HL-60/S4 treated with phorbol 12-myristate 13-acetate at 8.2 ng/mL for 4 days and 3 days (cell line): ENCODE results near the gene NKX6-2.
"Not testable (repeated sequence)": the region's sequence is repeated elsewhere in the genome, so short reads cannot be mapped to it uniquely, and the experiment has no call there.

Experiments
- in situ Hi-C: fragments of 300-500 bp; cut with MboI; formaldehyde crosslinking; loops from 2 replicates; pipeline ENCODE4 v1.15.0; 2022; ENCODE audit warnings: low sequenced_read_pairs

NKX6-2 gene

DNA sequence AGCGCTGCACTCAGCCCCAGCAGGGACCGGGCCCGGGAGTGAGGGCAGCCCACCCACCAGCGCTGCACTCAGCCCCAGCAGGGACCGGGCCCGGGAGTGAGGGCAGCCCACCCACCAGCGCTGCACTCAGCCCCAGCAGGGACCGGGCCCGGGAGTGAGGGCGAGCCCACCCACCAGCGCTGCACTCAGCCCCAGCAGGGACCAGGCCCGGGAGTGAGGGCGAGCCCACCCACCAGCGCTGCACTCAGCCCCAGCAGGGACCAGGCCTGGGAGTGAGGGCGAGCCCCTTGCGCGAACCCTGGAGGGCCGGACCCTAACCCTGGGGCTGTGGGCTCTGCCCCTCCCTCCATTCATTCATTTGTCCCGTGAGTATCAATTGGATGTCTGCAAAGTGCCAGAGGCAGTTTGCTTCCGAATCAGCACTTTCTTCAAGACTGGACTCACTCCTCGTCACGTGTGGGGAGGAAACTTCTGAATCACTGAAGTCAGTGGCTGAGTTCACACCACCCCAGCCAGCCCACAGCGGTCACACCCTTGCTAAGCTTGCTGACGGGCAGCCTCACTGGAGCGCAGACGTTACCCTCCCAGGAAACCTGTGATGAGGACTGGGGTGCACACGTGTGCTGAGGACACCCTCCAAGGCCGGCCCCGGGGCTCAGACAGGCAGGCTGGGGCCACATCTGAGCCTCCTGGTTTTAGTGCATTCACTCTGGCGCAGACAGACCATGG, 42.6 kb downstream of the NKX6-2 start:
- in situ Hi-C loops = not testable (repeated sequence)

DNA sequence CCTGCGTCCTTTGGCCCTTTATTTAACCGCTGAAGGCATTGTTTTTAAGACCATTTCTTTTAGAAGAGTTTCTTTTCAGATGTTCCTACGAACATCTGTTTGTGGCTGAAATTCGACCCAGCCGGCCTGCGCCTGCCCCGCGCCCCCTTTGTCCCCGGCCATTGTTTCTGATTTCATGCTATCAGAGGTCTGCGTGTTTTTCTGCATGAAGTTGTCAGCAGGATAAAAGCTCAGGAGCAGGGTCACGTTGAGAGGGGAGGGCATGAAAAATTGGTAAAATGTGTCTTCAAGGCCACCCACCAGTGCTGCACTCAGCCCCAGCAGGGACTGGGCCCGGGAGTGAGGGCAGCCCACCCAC, 43.1 kb downstream of the NKX6-2 start:
- in situ Hi-C loops = no loop called here

GRCh38 chr10:132742167-132742836, 43.6 kb downstream of the NKX6-2 start:
- in situ Hi-C loops = no loop called here

DNA sequence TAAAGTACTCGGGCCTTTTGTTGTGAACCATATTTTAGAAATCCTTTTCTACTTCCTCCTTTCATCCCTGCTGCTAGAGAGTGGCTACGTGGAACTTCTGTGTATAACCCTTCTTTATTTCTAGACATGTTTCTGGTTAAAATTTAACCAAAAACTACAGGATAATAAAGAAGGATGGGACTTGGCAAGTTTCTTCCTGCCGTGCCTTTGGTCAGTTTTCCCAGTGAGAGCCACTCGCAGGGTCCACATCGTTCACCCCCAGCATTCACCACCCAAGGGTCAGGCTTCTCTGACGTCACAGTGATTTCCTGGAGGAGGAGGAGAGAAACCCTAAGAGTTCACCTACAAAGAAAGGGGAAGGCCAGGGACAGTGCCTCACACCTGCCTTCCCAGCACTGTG, 45.4 kb downstream of the NKX6-2 start:
- in situ Hi-C loops = no loop called here

- in situ Hi-C loops = no loop called here
These were observed 46.7 kb downstream of the NKX6-2 start for GRCh38 chr10:132739225-132739613.

- in situ Hi-C loops = no loop called here
These were observed 47.3 kb downstream of the NKX6-2 start for GRCh38 chr10:132738454-132739224.

DNA sequence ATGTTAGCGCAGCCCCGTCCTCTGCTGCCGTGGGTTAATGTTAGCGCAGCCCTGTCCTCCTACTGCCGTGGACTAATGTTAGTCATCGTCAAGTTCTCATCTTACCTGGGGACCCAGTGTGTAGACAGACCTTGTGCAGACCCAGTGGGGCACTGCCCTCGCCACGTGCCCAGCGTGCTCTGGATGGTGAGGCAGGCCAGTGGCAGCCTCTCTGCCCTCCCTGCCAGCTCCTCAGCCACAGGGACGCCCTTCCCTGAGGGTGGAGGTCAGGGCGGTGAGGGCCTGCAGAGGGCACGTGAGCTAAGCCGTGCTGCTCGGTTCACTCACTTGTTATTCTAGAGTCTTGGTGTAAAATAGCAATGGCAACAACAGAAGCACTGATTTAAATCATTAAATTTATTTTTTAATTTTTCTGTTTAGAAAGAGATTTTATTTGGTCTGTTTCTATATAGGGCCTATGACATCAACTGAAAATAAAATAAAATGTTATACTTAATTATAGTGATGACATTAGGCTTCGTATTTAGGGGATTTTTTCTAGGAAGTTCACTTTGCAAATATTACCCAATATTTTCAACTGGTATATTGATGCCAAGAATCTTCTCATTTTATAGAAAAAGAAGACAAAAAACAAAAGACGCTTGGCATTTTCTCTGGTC, 48.4 kb downstream of the NKX6-2 start:
- in situ Hi-C loops = no loop called here

DNA sequence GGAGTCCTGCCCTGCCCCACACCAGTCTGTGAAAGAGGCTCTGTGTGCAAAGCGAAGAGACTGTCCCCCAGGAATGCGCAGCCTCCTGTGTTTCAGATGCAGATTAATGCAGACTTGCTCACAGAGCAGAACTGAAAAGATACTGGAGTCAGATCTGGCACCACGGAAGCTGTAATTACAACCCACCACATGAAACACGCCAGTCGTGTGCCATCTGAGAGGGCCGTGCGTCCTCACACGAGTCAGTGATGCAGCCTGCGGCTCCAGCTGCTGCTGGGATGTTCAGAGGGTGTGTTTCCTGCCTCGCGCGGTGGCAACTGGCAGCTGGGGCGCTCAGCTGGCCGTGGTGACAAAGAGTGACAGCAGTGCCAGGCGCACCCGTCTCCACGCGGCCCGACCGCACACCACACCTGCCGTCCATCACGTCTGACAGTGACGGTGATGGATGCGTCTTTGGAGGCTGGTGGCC, 50.0 kb downstream of the NKX6-2 start:
- in situ Hi-C loops = no loop called here

DNA sequence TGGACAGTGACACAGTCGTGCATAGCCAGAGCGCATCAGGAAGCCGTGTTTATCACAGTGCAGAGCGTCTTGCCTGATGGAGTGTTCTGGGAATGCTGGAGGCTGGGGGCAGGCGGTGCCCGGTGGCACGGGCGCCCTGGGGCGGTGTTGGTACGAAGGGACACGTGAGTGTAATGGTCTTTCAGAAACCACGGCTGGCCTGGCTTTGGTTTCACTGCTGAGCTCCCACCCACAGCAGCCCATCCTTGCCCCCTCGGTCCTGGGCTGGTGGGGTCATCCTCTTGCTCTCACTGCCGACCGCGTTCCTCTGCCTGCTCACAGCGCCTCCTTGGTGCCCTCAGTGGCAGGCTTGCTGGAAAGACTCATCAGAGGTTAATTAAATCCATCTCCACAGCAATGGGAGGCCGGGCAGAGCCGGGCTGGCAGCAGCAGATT, 50.6 kb downstream of the NKX6-2 start:
- in situ Hi-C loops = no loop called here

GRCh38 chr10:132733926-132734325, 52.0 kb downstream of the NKX6-2 start:
- in situ Hi-C loops = no loop called here
